Uterus (tissue), 2 donors: ENCODE data around the gene OPCML.

Experiments
- CTCF ChIP-seq, 4 experiments: fragments of 200-600 bp in 2 of 4; fragments of 450-650 bp in 2 of 4; sonication (generic) in 2 of 4; IDR thresholded peaks; one replicate each; pipeline ENCODE4 v1.5.1; 2016 to 2019; ENCODE audit warnings: antibody characterized with exemption in 4 of 4, mild to moderate bottlenecking in 2 of 4, moderate library complexity in 1 of 4
- POLR2A ChIP-seq, 2 donors: fragments of 450-650 bp; IDR thresholded peaks; one replicate each; pipeline ENCODE4 v1.6.1; 2016; ENCODE audit warnings: antibody characterized with exemption in 2 of 2, mild to moderate bottlenecking in 1 of 2, moderate library complexity in 1 of 2

GRCh38 chr11:132780046-132780445 is 752.3 kb downstream of the OPCML start:
- no peak for TF ChIP-seq CTCF (IDR thresholded peaks at IDR 0.05)
- TF ChIP-seq POLR2A (IDR thresholded peaks at IDR 0.05), result no peak
